Measurements from ENCODE around the gene CPN2. TPM values are rescaled to one million over a fixed set of nuclear protein-coding genes. Genes with fewer than 3 reads are reported as not detected.

Gene CPN2
- total RNA-seq, 2 donors from 2014 or later = 1.3 TPM; not detected in 1

GRCh38 chr3:194373899-194374298, 22.8 kb upstream of the CPN2 start:
- peaks cover 4% of the 10 kb centered on the region for H3K27me3 ChIP-seq (replicated peaks; ENCODE audit: insufficient read depth)
- TF ChIP-seq CTCF (IDR thresholded peaks at IDR 0.05) = no peak
- no peak for TF ChIP-seq POLR2AphosphoS5 (IDR thresholded peaks at IDR 0.05)
- TF ChIP-seq POLR2A (IDR thresholded peaks at IDR 0.05) = no peak
- 74% methylated on average over 8 of the region's 8 CpGs for WGBS
- H3K27ac ChIP-seq = no peak overlapping the region
- intact Hi-C loops (cut with DNase I) = no loop called here
- H3K36me3 ChIP-seq = no peaks in the 10 kb centered on the region
- H3K4me1 ChIP-seq (replicated peaks) = no peaks in the 10 kb centered on the region
- H3K4me3 ChIP-seq = no peak overlapping the region
- no peak for DNase-seq (ENCODE audit: low spot score)
- H3K9me3 ChIP-seq = no peaks in the 10 kb centered on the region

GRCh38 chr3:194373028-194373427, 21.9 kb upstream of the CPN2 start:
- no peak overlapping the region for H3K27ac ChIP-seq
- no peak for DNase-seq (ENCODE audit: low spot score)
- 88% methylated on average over 14 of the region's 14 CpGs for WGBS
- no peaks in the 10 kb centered on the region for H3K4me1 ChIP-seq (replicated peaks)
- intact Hi-C loops (cut with DNase I) = no loop called here
- TF ChIP-seq CTCF (IDR thresholded peaks at IDR 0.05) = no peak
- TF ChIP-seq POLR2AphosphoS5 (IDR thresholded peaks at IDR 0.05) = no peak
- no peak for TF ChIP-seq POLR2A (IDR thresholded peaks at IDR 0.05)
- H3K9me3 ChIP-seq = no peaks in the 10 kb centered on the region
- H3K27me3 ChIP-seq (replicated peaks; ENCODE audit: insufficient read depth) = peaks cover 8% of the 10 kb centered on the region
- no peak overlapping the region for H3K4me3 ChIP-seq
- H3K36me3 ChIP-seq = no peaks in the 10 kb centered on the region

- no peak overlapping the region for H3K4me3 ChIP-seq
- WGBS = 73% methylated on average over 10 of the region's 10 CpGs
- TF ChIP-seq POLR2A (IDR thresholded peaks at IDR 0.05) (no peak), CTCF (IDR thresholded peaks at IDR 0.05) (no peak), POLR2AphosphoS5 (IDR thresholded peaks at IDR 0.05) (no peak)
- intact Hi-C loops (cut with DNase I) = no loop called here
- no peaks in the 10 kb centered on the region for H3K36me3 ChIP-seq
- no peak overlapping the region for H3K27ac ChIP-seq
- peaks cover 8% of the 10 kb centered on the region for H3K27me3 ChIP-seq (replicated peaks; ENCODE audit: insufficient read depth)
- no peak for DNase-seq (ENCODE audit: low spot score)
- no peaks in the 10 kb centered on the region for H3K4me1 ChIP-seq (replicated peaks)
- no peaks in the 10 kb centered on the region for H3K9me3 ChIP-seq
Observed at GRCh38 chr3:194370753-194371152, 19.6 kb upstream of the CPN2 start.

- intact Hi-C loops (cut with DNase I) = no loop called here
- Histone ChIP-seq H3K27ac (no peak within 1 kb of the TSS), H3K4me1 (replicated peaks) (no peaks in the 10 kb centered on the region), H3K9me3 (no peaks in the 10 kb centered on the region), H3K4me3 (no peak within 1 kb of the TSS), H3K27me3 (replicated peaks; ENCODE audit: insufficient read depth) (peaks cover 8% of the 10 kb centered on the region), H3K36me3 (no peaks in the 10 kb centered on the region)
- TF ChIP-seq POLR2A (IDR thresholded peaks at IDR 0.05) (no peak), CTCF (IDR thresholded peaks at IDR 0.05) (no peak), POLR2AphosphoS5 (IDR thresholded peaks at IDR 0.05) (no peak)
- WGBS = 15% methylated on average over 21 of the region's 21 CpGs
- no peak for DNase-seq (ENCODE audit: low spot score)
Observed at GRCh38 chr3:194369522-194370279, 18.6 kb upstream of the CPN2 start, which contains the start of gene LRRC15. TSS of gene LRRC15 (minus strand) at chr3:194369743. CDS start at chr3:194361043, 8,700 bp downstream.

- Histone ChIP-seq H3K36me3 (no peaks in the 10 kb centered on the region), H3K27me3 (replicated peaks; ENCODE audit: insufficient read depth) (peaks cover 8% of the 10 kb centered on the region), H3K9me3 (no peaks in the 10 kb centered on the region), H3K27ac (no peak overlapping the region), H3K4me3 (no peak overlapping the region), H3K4me1 (replicated peaks) (no peaks in the 10 kb centered on the region)
- 78% methylated on average over 6 of the region's 6 CpGs for WGBS
- DNase-seq (ENCODE audit: low spot score) = no peak
- intact Hi-C loops (cut with DNase I) = no loop called here
- TF ChIP-seq POLR2AphosphoS5 (IDR thresholded peaks at IDR 0.05) = no peak
- no peak for TF ChIP-seq POLR2A (IDR thresholded peaks at IDR 0.05)
- no peak for TF ChIP-seq CTCF (IDR thresholded peaks at IDR 0.05)
Observed at GRCh38 chr3:194368918-194369317, 17.8 kb upstream of the CPN2 start.
